Measurements from ENCODE around the gene USP10. TPM values are rescaled to one million over a fixed set of nuclear protein-coding genes. Genes with fewer than 3 reads are reported as not detected.

The USP10 gene
- total RNA-seq, 1 experiment from 2014 or later, result 203 TPM

- no peak overlapping the region for H4K91ac ChIP-seq (ENCODE audit: insufficient read length, low read depth, low read length)
- H3K79me1 ChIP-seq (ENCODE audit: insufficient read depth, low read depth, low read length, poor library complexity, severe bottlenecking), result no peaks in the 10 kb centered on the region
- no peak overlapping the region for H4K8ac ChIP-seq (replicated peaks; ENCODE audit: insufficient read length, low read depth, low read length)
- no peak overlapping the region for H3K18ac ChIP-seq (ENCODE audit: insufficient read length, low read depth, low read length)
- H3K4me1 ChIP-seq (ENCODE audit: insufficient read depth, low read length), result no peaks in the 10 kb centered on the region
- no peak overlapping the region for H3K27ac Mint-ChIP-seq
- TF ChIP-seq, protein P1, sequence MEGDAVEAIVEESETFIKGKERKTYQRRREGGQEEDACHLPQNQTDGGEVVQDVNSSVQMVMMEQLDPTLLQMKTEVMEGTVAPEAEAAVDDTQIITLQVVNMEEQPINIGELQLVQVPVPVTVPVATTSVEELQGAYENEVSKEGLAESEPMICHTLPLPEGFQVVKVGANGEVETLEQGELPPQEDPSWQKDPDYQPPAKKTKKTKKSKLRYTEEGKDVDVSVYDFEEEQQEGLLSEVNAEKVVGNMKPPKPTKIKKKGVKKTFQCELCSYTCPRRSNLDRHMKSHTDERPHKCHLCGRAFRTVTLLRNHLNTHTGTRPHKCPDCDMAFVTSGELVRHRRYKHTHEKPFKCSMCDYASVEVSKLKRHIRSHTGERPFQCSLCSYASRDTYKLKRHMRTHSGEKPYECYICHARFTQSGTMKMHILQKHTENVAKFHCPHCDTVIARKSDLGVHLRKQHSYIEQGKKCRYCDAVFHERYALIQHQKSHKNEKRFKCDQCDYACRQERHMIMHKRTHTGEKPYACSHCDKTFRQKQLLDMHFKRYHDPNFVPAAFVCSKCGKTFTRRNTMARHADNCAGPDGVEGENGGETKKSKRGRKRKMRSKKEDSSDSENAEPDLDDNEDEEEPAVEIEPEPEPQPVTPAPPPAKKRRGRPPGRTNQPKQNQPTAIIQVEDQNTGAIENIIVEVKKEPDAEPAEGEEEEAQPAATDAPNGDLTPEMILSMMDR (conservative IDR thresholded peaks at IDR 0.05), result no peak
- no peak overlapping the region for H4K5ac ChIP-seq (ENCODE audit: insufficient read length, low read depth, low read length)
- no peak overlapping the region for H3K56ac ChIP-seq (ENCODE audit: insufficient read length, low read depth, low read length)
- no peaks in the 10 kb centered on the region for H3K27me3 ChIP-seq (ENCODE audit: insufficient read depth, low read length)
- no peak overlapping the region for H2AK5ac ChIP-seq (ENCODE audit: insufficient read length, low read length)
- peaks cover 0 to 5% (median 0%) of the 10 kb centered on the region in 3 experiments; a peak in 3 of 7 replicates for H3K36me3 Mint-ChIP-seq (ENCODE audit: insufficient read depth in 1 of 3, low read depth in 3 of 3)
- no CpG with 5 or more reads among the region's 6 CpGs for WGBS (ENCODE audit: extremely low coverage, insufficient read length, low lambda C conversion rate)
- peaks cover 2% of the 10 kb centered on the region for H4K20me1 ChIP-seq (ENCODE audit: control insufficient read depth, insufficient read depth, insufficient read length)
- H2AFZ ChIP-seq (ENCODE audit: low read length), result no peak overlapping the region
- no peak overlapping the region for H2BK20ac ChIP-seq (ENCODE audit: low read depth, low read length, poor library complexity, severe bottlenecking)
- no peak overlapping the region for H2BK15ac ChIP-seq (ENCODE audit: low read depth, low read length)
- no peak overlapping the region for H3K9ac ChIP-seq (ENCODE audit: extremely low read depth, insufficient read length, low read length)
- no peak overlapping the region for H3K14ac ChIP-seq (ENCODE audit: insufficient read depth, low read length)
- H2BK120ac ChIP-seq (ENCODE audit: low read depth, low read length, poor library complexity, severe bottlenecking), result no peak overlapping the region
- H3K4me2 ChIP-seq (ENCODE audit: insufficient read depth, insufficient read length, low read length), result no peak overlapping the region
- H3K23me2 ChIP-seq (ENCODE audit: insufficient read length, low read depth, low read length, poor library complexity, severe bottlenecking), result no peaks in the 10 kb centered on the region
- H3K27ac ChIP-seq (ENCODE audit: insufficient read length, low read depth, low read length), result no peak overlapping the region
- no peak overlapping the region for H2BK5ac ChIP-seq (ENCODE audit: insufficient read length, low read length)
- no peak overlapping the region for H3K4me3 Mint-ChIP-seq
- no peak overlapping the region for H3K4ac ChIP-seq (ENCODE audit: low read depth, low read length)
- H3K9me3 ChIP-seq (ENCODE audit: control insufficient read depth, low read depth, low read length), result no peaks in the 10 kb centered on the region
- H3K79me2 ChIP-seq (ENCODE audit: insufficient read depth, low read length), result no peaks in the 10 kb centered on the region
- H3K27me3 Mint-ChIP-seq (ENCODE audit: low read depth), result peaks cover 6% of the 10 kb centered on the region; the same call in 1 of the 2 replicates
- H3T11ph ChIP-seq (ENCODE audit: low read length), result no peak overlapping the region
- H3K23ac ChIP-seq (ENCODE audit: insufficient read length, low read depth, low read length), result no peak overlapping the region
- H3K9me3 Mint-ChIP-seq, result peaks cover 9 to 14% of the 10 kb centered on the region in 2 experiments; a peak in 4 of 5 replicates
- peaks cover 3 to 5% of the 10 kb centered on the region in 2 experiments for H3K4me1 Mint-ChIP-seq
- no peak overlapping the region for H2BK12ac ChIP-seq (ENCODE audit: insufficient read length, low read depth, low read length)
- DNase-seq, result no peak
These were observed 9.5 kb upstream of the USP10 start for GRCh38 chr16:84690088-84690819.

Data from H9 (cell line).